ENCODE data around the gene TACC2.

GRCh38 chr10:122049076-122049475 is 60.1 kb downstream of the TACC2 start:
- TF ChIP-seq, protein P1, sequence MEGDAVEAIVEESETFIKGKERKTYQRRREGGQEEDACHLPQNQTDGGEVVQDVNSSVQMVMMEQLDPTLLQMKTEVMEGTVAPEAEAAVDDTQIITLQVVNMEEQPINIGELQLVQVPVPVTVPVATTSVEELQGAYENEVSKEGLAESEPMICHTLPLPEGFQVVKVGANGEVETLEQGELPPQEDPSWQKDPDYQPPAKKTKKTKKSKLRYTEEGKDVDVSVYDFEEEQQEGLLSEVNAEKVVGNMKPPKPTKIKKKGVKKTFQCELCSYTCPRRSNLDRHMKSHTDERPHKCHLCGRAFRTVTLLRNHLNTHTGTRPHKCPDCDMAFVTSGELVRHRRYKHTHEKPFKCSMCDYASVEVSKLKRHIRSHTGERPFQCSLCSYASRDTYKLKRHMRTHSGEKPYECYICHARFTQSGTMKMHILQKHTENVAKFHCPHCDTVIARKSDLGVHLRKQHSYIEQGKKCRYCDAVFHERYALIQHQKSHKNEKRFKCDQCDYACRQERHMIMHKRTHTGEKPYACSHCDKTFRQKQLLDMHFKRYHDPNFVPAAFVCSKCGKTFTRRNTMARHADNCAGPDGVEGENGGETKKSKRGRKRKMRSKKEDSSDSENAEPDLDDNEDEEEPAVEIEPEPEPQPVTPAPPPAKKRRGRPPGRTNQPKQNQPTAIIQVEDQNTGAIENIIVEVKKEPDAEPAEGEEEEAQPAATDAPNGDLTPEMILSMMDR (IDR thresholded peaks at IDR 0.05), result no peak
- no peak for TF ChIP-seq POLR2A (IDR thresholded peaks at IDR 0.05)

Measured in thyroid gland (tissue), 4 donors.